ENCODE measurements around the gene TXLNA.

The TXLNA gene

GRCh38 chr1:32247452-32247851 is 68.0 kb downstream of the TXLNA start:
- DNase-seq (ENCODE audit: low read depth in 2 of 2): no peak
